NCI-H1092 treated with DMSO at 0.1 percent for 48 hours (cell line): ENCODE measurements around the gene IFTAP.
"Not testable (repeated sequence)": the region's sequence is repeated elsewhere in the genome, so short reads cannot be mapped to it uniquely, and the experiment has no call there.

ENCODE experiments used
- DNase-seq: peaks from one replicate; lab custom pipeline; 2025; lab: John Stamatoyannopoulos, UW

IFTAP gene

GRCh38 chr11:36594316-36594989, at the start of gene IFTAP:
IFTAP (plus strand) TSS chr11:36594502; CDS start chr11:36610104, 15,602 bp downstream.
- DNase-seq, result peak; percentile 88

- DNase-seq, result no peak
These were observed 43.8 kb upstream of the IFTAP start for GRCh38 chr11:36550385-36551115.

GRCh38 chr11:36557390-36557789, 36.9 kb upstream of the IFTAP start:
- not testable (repeated sequence) for DNase-seq

GRCh38 chr11:36557991-36558390, 36.3 kb upstream of the IFTAP start:
- no peak for DNase-seq

- no peak for DNase-seq
These were observed 35.5 kb upstream of the IFTAP start for GRCh38 chr11:36558571-36559413.

GRCh38 chr11:36564376-36565030, 29.8 kb upstream of the IFTAP start:
- peak; percentile 40 for DNase-seq

- no peak for DNase-seq
These were observed 29.2 kb upstream of the IFTAP start for GRCh38 chr11:36565031-36565610.

- DNase-seq, result no peak
These were observed 27.8 kb upstream of the IFTAP start for GRCh38 chr11:36566407-36567053.

GRCh38 chr11:36567694-36568093, 26.6 kb upstream of the IFTAP start, which contains the start of gene RAG1:
RAG1 (plus strand) TSS chr11:36568007; CDS start chr11:36573305, 5,298 bp downstream.
- DNase-seq, result no peak

GRCh38 chr11:36569095-36569494, 25.2 kb upstream of the IFTAP start:
- no peak for DNase-seq

- no peak for DNase-seq
These were observed 19.8 kb upstream of the IFTAP start for GRCh38 chr11:36574486-36574885.

GRCh38 chr11:36577373-36577772, 16.9 kb upstream of the IFTAP start:
- DNase-seq, result no peak

- DNase-seq, result no peak
These were observed 16.4 kb upstream of the IFTAP start for GRCh38 chr11:36577859-36578258.

GRCh38 chr11:36578458-36578857, 15.8 kb upstream of the IFTAP start:
- no peak for DNase-seq

- no peak for DNase-seq
These were observed 12.8 kb upstream of the IFTAP start for GRCh38 chr11:36581536-36581935.

GRCh38 chr11:36583667-36584066, 10.6 kb upstream of the IFTAP start:
- DNase-seq, result no peak

GRCh38 chr11:36586543-36586942, 7.8 kb upstream of the IFTAP start:
- no peak for DNase-seq

GRCh38 chr11:36588099-36588498, 6.2 kb upstream of the IFTAP start:
- no peak for DNase-seq

- no peak for DNase-seq
These were observed 3.8 kb upstream of the IFTAP start for GRCh38 chr11:36590513-36590912.

GRCh38 chr11:36591433-36591832, 2.9 kb upstream of the IFTAP start:
- no peak for DNase-seq

GRCh38 chr11:36596880-36597279, 2.6 kb downstream of the IFTAP start:
- no peak for DNase-seq
